ENCODE data around the gene RHNO1.

GRCh38 chr12:2857021-2857431 lies 20.0 kb upstream of the RHNO1 start, which contains the start of gene TEX52:
- TF ChIP-seq CTCF (IDR thresholded peaks at IDR 0.05): no peak
- no peak for TF ChIP-seq ZFX (IDR thresholded peaks at IDR 0.05; ENCODE audit: borderline replicate concordance)
